HepG2 (cell line): ENCODE results near the gene KRTAP12-3. TPM values are rescaled to one million over a fixed set of nuclear protein-coding genes. Genes with fewer than 3 reads are reported as not detected.

Experiments
- ATF7-NPFF ChIP-seq: sonication (generic); formaldehyde crosslinking; IDR thresholded peaks from 2 replicates; pipeline ENCODE4 v1.8.1; 2023; ENCODE audit warnings: mild to moderate bottlenecking, low read depth, missing genetic modification reagents, moderate library complexity
- ELF3 ChIP-seq: IDR thresholded peaks from 2 replicates; pipeline ENCODE4 v1.6.1; 2016; ENCODE audit warnings: missing genetic modification reagents, missing compliant biosample characterization
- FOXP4 ChIP-seq: sonication (generic); formaldehyde crosslinking; IDR thresholded peaks from 2 replicates; pipeline ENCODE4 v1.4.0; 2020; ENCODE audit warnings: missing genetic modification reagents
- HIC2 ChIP-seq: sonication (generic); formaldehyde crosslinking; IDR thresholded peaks from 2 replicates; pipeline ENCODE4 v1.9.0; 2022; ENCODE audit warnings: low read depth, missing genetic modification reagents
- MEF2D ChIP-seq: sonication (generic); formaldehyde crosslinking; IDR thresholded peaks from 2 replicates; pipeline ENCODE4 v1.5.1; 2020; ENCODE audit warnings: mild to moderate bottlenecking, missing genetic modification reagents
- PHF21A ChIP-seq: sonication (generic); formaldehyde crosslinking; IDR thresholded peaks from 2 replicates; pipeline ENCODE4 v1.5.0; 2020; ENCODE audit warnings: mild to moderate bottlenecking, missing genetic modification reagents
- PLRG1 ChIP-seq: fragments of 450-650 bp; conservative IDR thresholded peaks from 2 replicates; pipeline ENCODE4 v1.6.1; 2016
- RXRA ChIP-seq: sonication (generic); formaldehyde crosslinking; IDR thresholded peaks from 2 replicates; pipeline ENCODE4 v1.5.1; 2020; ENCODE audit warnings: missing genetic modification reagents
- RXRB ChIP-seq: IDR thresholded peaks from 2 replicates; pipeline ENCODE4 v1.6.1; 2016; ENCODE audit warnings: borderline replicate concordance, missing genetic modification reagents, missing compliant biosample characterization
- SKIL ChIP-seq: sonication (generic); formaldehyde crosslinking; IDR thresholded peaks from 2 replicates; pipeline ENCODE4 v1.8.0; 2022; ENCODE audit warnings: missing genetic modification reagents, mild to moderate bottlenecking, moderate library complexity, borderline replicate concordance
- ZBTB20 ChIP-seq: sonication (generic); formaldehyde crosslinking; IDR thresholded peaks from 2 replicates; pipeline ENCODE4 v1.8.1; 2023; ENCODE audit warnings: missing genetic modification reagents, low read depth, mild to moderate bottlenecking, borderline replicate concordance
- ZNF335 ChIP-seq: sonication (generic); formaldehyde crosslinking; IDR thresholded peaks from 2 replicates; pipeline ENCODE4 v1.4.0; 2020; ENCODE audit warnings: missing genetic modification reagents
- ZNF430 ChIP-seq: sonication (generic); formaldehyde crosslinking; IDR thresholded peaks from 2 replicates; pipeline ENCODE4 v1.9.0; 2021; ENCODE audit warnings: mild to moderate bottlenecking, missing genetic modification reagents
- ZNF687 ChIP-seq: sonication (generic); formaldehyde crosslinking; IDR thresholded peaks from 2 replicates; pipeline ENCODE4 v1.5.1; 2020; ENCODE audit warnings: mild to moderate bottlenecking, missing genetic modification reagents, moderate library complexity
- ZNF747 ChIP-seq: sonication (generic); formaldehyde crosslinking; IDR thresholded peaks from 2 replicates; pipeline ENCODE4 v1.8.1; 2023; ENCODE audit warnings: missing genetic modification reagents, mild to moderate bottlenecking, borderline replicate concordance
- ZNF878 ChIP-seq: sonication (generic); formaldehyde crosslinking; IDR thresholded peaks from 2 replicates; pipeline ENCODE4 v1.8.1; 2023; ENCODE audit warnings: mild to moderate bottlenecking, missing genetic modification reagents, moderate library complexity
- ZNF883 ChIP-seq: sonication (generic); formaldehyde crosslinking; IDR thresholded peaks from 2 replicates; pipeline ENCODE4 v1.5.1; 2020; ENCODE audit warnings: mild to moderate bottlenecking, missing genetic modification reagents; ENCODE audit errors: not compliant biosample characterization
- polyA plus RNA-seq, 8 experiments: library from polyadenylated mRNA; depleted of rRNA in 3 of 8; stranded (reverse) in 7 of 8; unstranded in 1 of 8; fragments of >200 nt; fragmentation: Illumina TruSeq in 4 of 8; extraction: Trizol in 4 of 8; gene quantifications; 2 replicates each; pipeline versions ENCODE4 v1.2.1 to v1.2.3, GENCODE V29; 2011 to 2016; ENCODE audit warnings: low read depth in 4 of 8, missing spikeins in 1 of 8, mixed read lengths in 1 of 8; ENCODE audit not compliant: insufficient read depth in 1 of 8
- total RNA-seq, 5 experiments: library from RNA; depleted of rRNA; stranded (reverse); fragments of >200 nt; fragmentation: Illumina TruSeq; extraction: Trizol; gene quantifications; 2 replicates each; pipeline ENCODE4 v1.2.3, GENCODE V29; 2016; ENCODE audit warnings: low read depth in 1 of 5

The KRTAP12-3 gene
- total and polyA plus RNA-seq, 2 of the 13 experiments (the other 11 are each of a cell fraction or from before 2014, with no cell fraction given) = not detected

GRCh38 chr21:44697811-44698734 lies 40.3 kb downstream of the KRTAP12-3 start (continued):
- TF ChIP-seq HIC2 (CRISPR knock-in tag) = peak; percentile 40; the same call in 1 of the 2 replicates
- TF ChIP-seq ZNF430 = peak; percentile 62; the same call in 1 of the 2 replicates
- TF ChIP-seq ZNF335 (CRISPR knock-in tag) = 0 out of 2 replicates have a peak, but pooled peaks have one; percentile 64
- no peak for TF ChIP-seq ZNF883 (CRISPR knock-in tag)
- 0 out of 2 replicates have a peak, but pooled peaks have one; percentile 14 for TF ChIP-seq ZBTB20 (CRISPR knock-in tag)
- TF ChIP-seq FOXP4 = peak; percentile 14; the same call in 1 of the 2 replicates
- TF ChIP-seq PLRG1 = no peak
- peak; percentile 32; the same call in 1 of the 2 replicates for TF ChIP-seq PHF21A
- TF ChIP-seq SKIL (CRISPR knock-in tag) = 0 out of 2 replicates have a peak, but pooled peaks have one; percentile 11
- no peak for TF ChIP-seq ATF7-NPFF (CRISPR knock-in tag)
- peak; percentile 47; the same call in 1 of the 2 replicates for TF ChIP-seq RXRA
- 0 out of 2 replicates have a peak, but pooled peaks have one; percentile 56 for TF ChIP-seq ZNF878 (CRISPR knock-in tag)
- TF ChIP-seq ZNF747 (CRISPR knock-in tag) = peak; percentile 49; the same call in 1 of the 2 replicates
- TF ChIP-seq RXRB (CRISPR knock-in tag) = 0 out of 2 replicates have a peak, but pooled peaks have one; percentile 15
- peak; percentile 94 for TF ChIP-seq ZNF687 (CRISPR knock-in tag)
- 0 out of 2 replicates have a peak, but pooled peaks have one; percentile 41 for TF ChIP-seq MEF2D (CRISPR knock-in tag)
- TF ChIP-seq ELF3 (CRISPR knock-in tag) = peak; percentile 42; the same call in 1 of the 2 replicates
